DND-41 (cell line): ENCODE measurements around the gene PAK5.

Source experiments
- EZH2 ChIP-seq: IDR thresholded peaks from 3 replicates; pipeline ENCODE4 v1.6.1; 2012; ENCODE audit warnings: borderline replicate concordance, low read depth, mild to moderate bottlenecking, moderate library complexity, low read length, inconsistent platforms; ENCODE audit not compliant: severe bottlenecking
- TF ChIP-seq, protein P1 (sequence below): IDR thresholded peaks from 2 replicates; pipeline ENCODE4 v1.5.1; 2012; ENCODE audit warnings: borderline replicate concordance, low read length, moderate library complexity, mild to moderate bottlenecking; ENCODE audit not compliant: poor library complexity, severe bottlenecking; ENCODE audit errors: extremely low read depth

DNA sequence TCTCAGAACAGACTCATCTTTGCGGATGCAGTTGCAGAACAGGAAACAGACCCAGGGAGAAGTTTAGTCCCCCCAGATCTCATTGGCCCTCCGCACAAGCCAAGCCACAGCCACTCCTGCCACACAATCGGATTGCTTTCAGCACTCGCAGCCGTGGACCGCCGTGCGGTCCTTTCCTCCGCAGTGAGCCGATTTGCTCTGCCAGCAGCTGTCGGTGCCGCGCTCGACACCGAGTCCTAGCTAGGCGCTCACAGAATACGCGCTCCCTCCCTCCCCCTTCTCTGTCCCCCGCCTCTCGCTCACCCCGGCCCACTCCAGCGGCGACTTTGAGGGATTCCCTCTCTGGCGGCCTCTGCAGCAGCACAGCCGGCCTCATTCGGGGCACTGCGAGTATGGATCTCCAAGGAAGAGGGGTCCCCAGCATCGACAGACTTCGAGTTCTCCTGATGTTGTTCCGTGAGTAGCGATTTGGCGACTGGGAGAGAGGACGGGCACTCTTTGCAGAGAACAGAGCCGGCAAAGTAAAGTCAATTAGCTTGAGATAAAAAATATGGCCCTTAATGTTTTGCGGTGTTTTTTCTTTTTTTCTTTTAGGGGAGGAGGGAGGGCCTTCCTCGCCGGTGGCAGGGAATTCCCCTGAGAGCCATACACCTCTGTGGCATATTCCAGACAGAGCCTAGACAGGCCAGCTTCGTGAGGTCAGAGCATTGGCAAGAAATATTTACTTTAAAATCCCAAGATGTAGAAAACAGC, 324.2 kb downstream of the PAK5 start, which contains the start of gene LAMP5:
- TF ChIP-seq, protein P1, sequence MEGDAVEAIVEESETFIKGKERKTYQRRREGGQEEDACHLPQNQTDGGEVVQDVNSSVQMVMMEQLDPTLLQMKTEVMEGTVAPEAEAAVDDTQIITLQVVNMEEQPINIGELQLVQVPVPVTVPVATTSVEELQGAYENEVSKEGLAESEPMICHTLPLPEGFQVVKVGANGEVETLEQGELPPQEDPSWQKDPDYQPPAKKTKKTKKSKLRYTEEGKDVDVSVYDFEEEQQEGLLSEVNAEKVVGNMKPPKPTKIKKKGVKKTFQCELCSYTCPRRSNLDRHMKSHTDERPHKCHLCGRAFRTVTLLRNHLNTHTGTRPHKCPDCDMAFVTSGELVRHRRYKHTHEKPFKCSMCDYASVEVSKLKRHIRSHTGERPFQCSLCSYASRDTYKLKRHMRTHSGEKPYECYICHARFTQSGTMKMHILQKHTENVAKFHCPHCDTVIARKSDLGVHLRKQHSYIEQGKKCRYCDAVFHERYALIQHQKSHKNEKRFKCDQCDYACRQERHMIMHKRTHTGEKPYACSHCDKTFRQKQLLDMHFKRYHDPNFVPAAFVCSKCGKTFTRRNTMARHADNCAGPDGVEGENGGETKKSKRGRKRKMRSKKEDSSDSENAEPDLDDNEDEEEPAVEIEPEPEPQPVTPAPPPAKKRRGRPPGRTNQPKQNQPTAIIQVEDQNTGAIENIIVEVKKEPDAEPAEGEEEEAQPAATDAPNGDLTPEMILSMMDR, result no peak
- no peak for TF ChIP-seq EZH2
